T-helper 1 cell treated with Interleukin-12 subunit alpha and Interleukin-12 subunit beta and Interleukin-4 antibody, amounts not matched to agents 30 ng/mL and 1 ng/mL, for 36 hours (primary cell): ENCODE results near the gene HYAL2. TPM values are rescaled to one million over a fixed set of nuclear protein-coding genes. Genes with fewer than 3 reads are reported as not detected.
"Not testable (repeated sequence)": the region's sequence is repeated elsewhere in the genome, so short reads cannot be mapped to it uniquely, and the experiment has no call there.

ENCODE experiments used
- intact Hi-C: fragments of 100-400 bp; cut with micrococcal nuclease; formaldehyde crosslinking; loops from one replicate; pipeline ENCODE4 v1.15.1; 2024
- total RNA-seq: library from RNA; stranded (reverse); gene quantifications from 2 replicates; pipeline ENCODE4 v1.2.3, GENCODE V29; 2022

HYAL2 gene
- total RNA-seq, 1 donor from 2014 or later, result 7.9 TPM

- intact Hi-C loops, result no loop called here
Measured at GRCh38 chr3:50317300-50317699, 5.2 kb downstream of the HYAL2 start.

GRCh38 chr3:50316657-50317242 lies 5.8 kb downstream of the HYAL2 start:
- intact Hi-C loops, result no loop called here

- intact Hi-C loops, result no loop called here
Measured at GRCh38 chr3:50314816-50315215, 7.7 kb downstream of the HYAL2 start.

- intact Hi-C loops, result no loop called here
Measured at GRCh38 chr3:50314342-50314741, 8.2 kb downstream of the HYAL2 start.

- intact Hi-C loops, result not testable (repeated sequence)
Measured at GRCh38 chr3:50312041-50312440, 10.5 kb downstream of the HYAL2 start.

DNA sequence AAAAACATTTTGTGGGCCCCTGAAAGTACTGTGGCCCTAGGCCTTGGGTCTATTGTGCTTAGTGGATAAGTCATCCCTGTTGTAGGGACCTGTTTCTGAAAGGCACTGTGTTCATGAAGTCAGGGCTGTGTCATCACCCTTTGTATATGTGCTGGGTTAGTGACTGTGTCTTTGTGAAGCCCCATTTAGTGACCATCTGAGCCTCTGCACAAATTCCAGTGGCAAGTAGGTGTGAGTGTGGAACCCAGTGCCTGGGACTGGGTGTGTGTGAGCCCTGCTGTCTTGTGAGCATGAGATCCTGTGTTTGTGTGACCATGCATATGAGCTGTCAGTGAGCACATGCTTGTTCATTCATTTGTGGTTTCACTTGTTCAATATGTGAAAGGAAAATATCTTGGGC lies 17.9 kb downstream of the HYAL2 start:
- intact Hi-C loops, result no loop called here

DNA sequence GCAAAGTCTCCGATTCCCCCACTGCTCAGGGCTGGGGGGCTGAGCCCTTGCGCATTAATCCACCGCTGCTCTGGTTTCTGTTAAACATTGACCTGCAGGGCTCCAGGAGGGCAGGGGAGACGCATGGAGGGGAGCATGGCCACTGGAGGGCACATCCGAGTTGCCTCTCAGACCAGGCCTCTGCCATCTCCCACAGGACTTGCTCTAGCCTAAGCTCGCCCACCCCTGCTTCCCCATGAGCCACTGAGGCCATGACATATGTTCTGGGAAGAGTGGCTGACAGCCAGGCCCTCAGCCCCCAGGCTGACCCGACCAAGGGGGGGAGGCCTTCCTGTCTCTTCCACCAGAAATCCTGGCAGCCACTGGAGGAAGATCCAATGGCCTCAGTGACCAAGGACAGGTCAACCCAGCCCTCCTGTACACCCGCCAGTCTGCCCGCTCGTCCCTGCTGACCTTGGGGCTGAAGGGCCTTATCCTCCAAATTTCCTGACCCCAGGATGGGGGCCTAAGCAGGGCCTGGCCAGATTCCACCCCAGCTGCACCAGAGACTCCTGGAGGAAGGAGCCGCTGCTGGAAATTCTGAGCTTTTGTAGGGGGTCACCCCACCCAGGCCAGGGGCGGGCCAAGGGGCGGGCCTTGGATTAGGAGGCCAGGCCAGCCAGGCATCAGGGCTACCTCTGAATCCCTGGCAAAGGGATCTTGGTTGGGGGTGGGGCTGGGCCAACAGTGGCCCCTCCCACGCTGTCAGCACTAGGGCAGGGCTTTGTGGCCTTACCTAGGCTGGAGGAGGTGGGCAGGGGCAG lies 19.3 kb downstream of the HYAL2 start, which contains the start of gene HYAL1:
TSS of gene HYAL1 (minus strand) at position 562 of the 803 bp plus-strand sequence. CDS start 618 bp downstream, outside the sequence.
- intact Hi-C loops, result no loop called here

DNA sequence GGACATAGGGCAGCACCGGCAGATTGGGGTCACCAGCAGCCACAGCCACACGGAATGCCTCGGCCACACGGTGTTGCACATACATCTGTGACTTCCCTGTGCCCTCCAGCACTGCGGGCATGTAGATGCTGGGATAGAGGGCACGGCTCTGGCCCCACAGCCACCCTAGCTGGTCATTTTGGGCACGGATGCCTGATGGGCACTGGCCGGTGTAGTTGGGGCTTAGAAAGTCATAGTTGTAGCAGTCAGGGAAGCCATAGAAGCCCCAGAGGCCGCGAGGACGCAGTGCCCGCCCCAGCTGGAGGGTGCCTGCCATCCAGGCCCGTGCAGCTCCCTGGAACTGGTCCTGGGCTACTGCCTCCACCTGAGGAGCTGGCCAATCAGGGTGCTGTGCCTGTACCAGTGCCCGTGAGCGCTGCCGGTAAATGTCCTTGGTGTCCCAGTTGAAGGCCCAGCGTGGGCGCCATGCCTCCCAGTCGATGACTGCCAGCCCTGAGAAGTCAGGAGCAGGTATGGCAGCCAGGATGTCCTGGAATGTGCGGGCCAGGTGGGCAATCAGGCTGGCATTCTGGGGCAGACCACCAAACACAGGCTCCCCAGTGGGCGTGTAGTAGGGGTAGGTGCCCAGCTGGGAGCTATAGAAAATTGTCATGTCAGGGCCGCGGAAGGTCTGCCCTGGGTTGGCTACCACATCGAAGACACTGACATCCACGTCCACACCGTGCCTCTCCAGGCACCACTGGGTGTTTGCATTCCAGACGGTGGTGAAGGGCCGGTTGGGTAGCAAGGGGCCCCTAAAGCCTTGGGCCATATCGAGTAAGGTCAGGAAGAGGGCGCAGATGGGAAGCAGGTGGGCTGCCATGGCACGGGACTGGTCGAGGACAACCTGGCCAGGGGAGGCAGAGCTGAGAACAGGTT lies 20.2 kb downstream of the HYAL2 start:
- intact Hi-C loops, result no loop called here

- intact Hi-C loops, result loop anchor here (1.0 kb wide), 2 partner anchors 8 to 10 kb away; partner anchors contain the start of gene IFRD2
Measured at GRCh38 chr3:50300681-50301254, 21.8 kb downstream of the HYAL2 start.

DNA sequence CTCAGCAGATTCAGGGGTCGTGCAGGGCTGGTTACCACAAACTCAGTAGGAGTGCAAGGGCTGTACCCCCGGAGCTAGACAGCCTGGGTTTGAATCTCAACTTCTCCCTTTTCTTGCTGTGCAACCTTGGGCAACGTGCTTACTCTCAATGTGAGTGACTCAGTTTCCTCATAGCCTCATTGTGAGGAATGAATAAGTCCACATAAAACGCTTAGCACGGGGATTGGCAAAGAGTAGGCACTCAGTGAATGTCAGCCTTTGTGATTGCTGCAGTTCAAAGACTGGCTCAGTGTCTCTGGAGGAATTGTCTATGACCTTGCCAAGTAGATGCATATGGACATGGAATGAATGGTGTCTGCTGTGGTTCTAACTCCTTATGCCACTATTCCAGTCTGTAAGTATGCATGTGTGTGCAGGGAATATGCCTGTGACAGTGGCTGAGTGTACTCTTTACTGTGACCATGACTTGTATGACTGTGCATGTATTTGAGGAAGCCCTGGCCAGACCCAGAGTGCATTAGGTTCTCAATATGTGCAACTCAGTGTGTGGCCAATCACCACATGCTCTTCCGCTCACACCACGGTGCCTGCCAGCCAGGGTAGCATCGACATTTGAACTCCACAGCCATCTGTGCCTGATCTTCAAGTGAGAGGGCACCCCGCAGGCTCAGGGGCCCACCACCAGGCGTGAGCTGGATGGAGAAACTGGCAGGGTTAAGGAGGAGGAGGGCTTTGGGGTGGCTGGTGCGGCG lies 22.4 kb downstream of the HYAL2 start:
- intact Hi-C loops, result loop anchor here (1.0 to 10.0 kb wide), 29 partner anchors 8 to 1859 kb away; partner anchors contain the start of genes AMIGO3, APEH, ARIH2 and CCDC51

DNA sequence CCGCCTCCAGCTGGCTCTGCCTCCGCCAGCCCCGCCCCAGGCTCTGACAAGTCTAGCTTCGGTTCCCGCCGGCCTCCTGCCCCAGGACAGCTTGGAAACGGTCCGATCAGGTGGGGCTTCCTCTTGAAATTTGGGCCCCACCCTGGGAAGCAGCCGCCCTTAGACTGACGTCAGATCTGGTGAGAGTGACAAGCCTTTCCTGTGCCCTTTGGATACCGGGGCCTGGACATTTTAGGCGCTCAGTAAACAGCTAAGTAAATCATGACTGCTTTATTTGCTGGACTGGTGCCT lies 23.0 kb downstream of the HYAL2 start:
- intact Hi-C loops, result loop anchor here (1.0 to 10.0 kb wide), 27 partner anchors 22 to 1859 kb away; partner anchors contain the start of genes AMIGO3, APEH, ARIH2 and CCDC51

GRCh38 chr3:50298836-50299637 lies 23.5 kb downstream of the HYAL2 start, which contains the start of the genes HYAL3 and NAA80:
HYAL3 (minus strand) TSS chr3:50299405; CDS start chr3:50295602, 3,803 bp downstream.
NAA80 (minus strand) TSS chr3:50299405; CDS start chr3:50297463, 1,942 bp downstream.
- intact Hi-C loops, result loop anchor here (1.0 to 10.0 kb wide), 28 partner anchors 22 to 1858 kb away; partner anchors contain the start of genes AMIGO3, APEH, ARIH2 and CCDC51

DNA sequence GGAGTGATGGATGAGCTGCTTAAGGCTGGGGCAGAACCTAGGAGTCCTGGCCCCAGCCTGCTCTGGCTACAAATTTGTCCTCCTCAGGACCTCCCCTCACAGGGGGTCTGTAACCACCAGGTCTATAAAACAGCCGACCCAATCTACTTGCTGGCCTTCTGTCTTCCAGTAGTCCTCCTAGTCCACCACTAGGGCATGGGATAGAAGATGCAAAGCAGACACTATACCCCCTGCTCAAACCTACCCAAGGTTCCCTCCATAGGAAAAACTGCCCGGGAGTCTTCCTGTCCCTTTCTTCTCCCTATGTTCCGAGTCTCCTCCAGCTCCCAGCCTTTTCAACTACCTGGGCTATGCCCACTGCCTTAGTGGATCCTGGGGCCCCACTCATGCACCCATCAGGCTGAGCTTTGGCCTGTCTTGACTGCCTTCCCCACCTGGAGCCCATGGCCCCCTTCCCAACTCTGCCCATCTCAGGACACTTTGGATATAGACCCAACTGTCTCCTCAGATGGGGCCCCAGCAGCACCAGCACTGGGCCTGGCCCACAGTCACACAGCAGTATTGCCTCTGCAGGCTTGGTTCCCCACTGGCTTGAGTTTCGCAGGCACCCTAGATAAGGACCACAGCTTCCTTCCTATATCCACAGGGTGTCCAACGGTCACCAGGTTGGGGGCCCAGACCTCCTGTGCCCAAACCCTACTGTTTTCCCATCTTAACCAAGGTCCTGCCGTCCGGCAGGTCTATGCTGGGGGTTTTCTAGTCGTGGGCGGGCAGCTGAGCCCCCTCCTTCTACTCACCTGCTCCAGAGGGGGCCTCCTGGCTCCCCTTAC lies 24.4 kb downstream of the HYAL2 start:
- intact Hi-C loops, result loop anchor here (1.0 to 10.0 kb wide), 13 partner anchors 67 to 1857 kb away; partner anchors contain the start of genes ARIH2, CCDC51, CISH and DAG1

- intact Hi-C loops, result loop anchor here (5.0 to 10.0 kb wide), 5 partner anchors 440 to 1380 kb away; partner anchors contain the start of genes ARIH2, DAG1, IMPDH2 and NDUFAF3
Measured at GRCh38 chr3:50297384-50297775, 25.2 kb downstream of the HYAL2 start.

GRCh38 chr3:50296721-50297383 lies 25.7 kb downstream of the HYAL2 start:
- intact Hi-C loops, result loop anchor here (5.0 to 10.0 kb wide), 5 partner anchors 440 to 1380 kb away; partner anchors contain the start of genes ARIH2, DAG1, IMPDH2 and NDUFAF3

DNA sequence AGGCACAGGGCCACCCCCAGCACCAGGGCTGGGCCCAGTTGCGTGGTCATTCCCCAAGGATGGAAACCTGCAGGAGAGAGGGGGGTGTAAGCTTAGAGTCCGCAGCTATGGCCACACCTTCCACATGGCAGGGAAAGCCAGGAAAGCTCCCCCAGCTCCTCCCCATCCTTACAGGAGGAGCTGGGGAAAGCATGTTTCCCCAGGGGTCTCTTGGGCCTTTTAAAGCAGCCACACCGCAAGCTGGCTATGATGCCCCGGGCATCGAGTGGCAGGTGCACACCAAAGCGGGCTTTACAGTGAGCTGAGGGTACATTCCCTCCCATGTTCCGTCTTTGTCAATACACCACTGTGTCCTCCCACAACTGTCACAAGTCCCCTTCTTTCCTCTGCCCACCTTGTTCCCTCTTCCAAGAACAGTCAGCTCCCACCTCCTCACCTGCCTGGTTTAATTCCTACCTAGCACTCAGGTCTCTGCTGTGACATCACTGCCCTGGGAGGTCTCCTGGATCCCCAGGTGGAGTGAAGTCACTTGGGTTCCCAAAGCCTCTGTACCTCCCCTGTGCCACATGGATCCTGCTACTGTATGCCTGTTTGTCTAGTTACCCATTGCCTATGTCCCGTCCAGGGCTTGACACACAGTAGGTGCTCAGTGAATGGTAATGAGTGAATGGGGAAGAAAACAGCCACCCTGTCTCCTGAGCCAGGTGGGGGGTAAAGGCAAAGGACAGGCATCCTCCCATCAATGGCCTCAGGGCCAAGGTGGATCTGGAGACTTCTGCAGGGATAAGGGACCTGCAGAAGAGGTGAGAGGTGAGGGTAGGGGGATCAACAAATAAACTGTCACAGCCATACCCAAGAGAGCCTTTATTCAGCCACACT lies 26.8 kb downstream of the HYAL2 start:
- intact Hi-C loops, result loop anchor here (5.0 to 10.0 kb wide), 5 partner anchors 438 to 1378 kb away; partner anchors contain the start of genes ARIH2, DAG1, IMPDH2 and NDUFAF3
